B cell (primary cell): Measurements from ENCODE around the gene SELENON. TPM values are rescaled to one million over a fixed set of nuclear protein-coding genes. Genes with fewer than 3 reads are reported as not detected.

Source experiments
- ATAC-seq: fragments of 200-7000 bp; cut with Tn5 transposase; one replicate; pipeline ENCODE4 v1.10.0; 2021; ENCODE audit warnings: low read depth, mild to moderate bottlenecking, moderate number of reproducible peaks, moderate library complexity
- CTCF ChIA-PET: fragments of 350-600 bp; sonication (Branson Sonifier 250); formaldehyde crosslinking; loops from one replicate; lab custom pipeline; 2021; ENCODE audit warnings: antibody characterized with exemption, inconsistent platforms; lab: Charles Lee
- POLR2A ChIA-PET: fragments of 350-600 bp; sonication (Branson Sonifier 250); formaldehyde crosslinking; loops from one replicate; lab custom pipeline; 2021; ENCODE audit warnings: antibody characterized with exemption; lab: Charles Lee
- DNase-seq: peaks from one replicate; pipeline ENCODE4 v3.0.0; 2013
- H2AFZ ChIP-seq: 2 replicates; pipeline ENCODE4 v1.6.1; 2012; ENCODE audit warnings: mild to moderate bottlenecking, low read depth, low read length; ENCODE audit not compliant: insufficient read depth, poor library complexity, severe bottlenecking
- H3K27ac ChIP-seq, 2 donors: 1 replicate in 1 of 2; 2 replicates in 1 of 2; pipeline ENCODE4 v1.5.1; 2012 to 2013; ENCODE audit warnings: low read length in 2 of 2, mild to moderate bottlenecking in 2 of 2, moderate library complexity in 1 of 2
- H3K27me3 ChIP-seq, 4 experiments: fragments of 200-600 bp in 1 of 4; sonication (generic) in 1 of 4; replicated peaks in 1 of 4; 1 replicate in 2 of 4; 2 replicates in 2 of 4; pipeline versions ENCODE4 v1.6.1 to v1.7.0; 2013 to 2016; ENCODE audit warnings: low read length in 3 of 4, mild to moderate bottlenecking in 2 of 4, mixed read lengths in 1 of 4, moderate library complexity in 1 of 4; ENCODE audit not compliant: insufficient read depth in 4 of 4, control insufficient read depth in 3 of 4; ENCODE audit errors: control extremely low read depth in 1 of 4
- H3K36me3 ChIP-seq, 2 experiments: replicated peaks in 1 of 2; 1 replicate in 1 of 2; 2 replicates in 1 of 2; pipeline versions ENCODE4 v1.6.1 to v1.7.1; 2013; ENCODE audit warnings: low read length in 1 of 2; ENCODE audit not compliant: insufficient read depth in 2 of 2, control insufficient read depth in 1 of 2; ENCODE audit errors: control extremely low read depth in 1 of 2, extremely low read depth in 1 of 2
- H3K4me1 ChIP-seq, 2 donors: fragments of 200-600 bp in 1 of 2; sonication (generic) in 1 of 2; 1 replicate in 1 of 2; 2 replicates in 1 of 2; pipeline versions ENCODE4 v1.5.1 to v1.6.1; 2013 to 2017; ENCODE audit warnings: low read length in 2 of 2; ENCODE audit not compliant: control insufficient read depth in 2 of 2, insufficient read depth in 2 of 2
- H3K4me2 ChIP-seq: replicated peaks from 2 replicates; pipeline ENCODE3; 2012; ENCODE audit warnings: mild to moderate bottlenecking, low read depth, low read length; ENCODE audit not compliant: poor library complexity, severe bottlenecking
- H3K4me3 ChIP-seq, 5 experiments: fragments of 200-600 bp in 1 of 5; sonication (generic) in 1 of 5; 1 replicate in 3 of 5; 2 replicates in 2 of 5; pipeline versions ENCODE4 v1.5.1 to v1.7.0; 2011 to 2016; ENCODE audit warnings: low read length in 4 of 5, mild to moderate bottlenecking in 4 of 5, low read depth in 2 of 5, control low read depth in 1 of 5, moderate library complexity in 1 of 5; ENCODE audit not compliant: insufficient read depth in 1 of 5; ENCODE audit errors: control extremely low read depth in 1 of 5, extremely low read depth in 1 of 5
- H3K79me2 ChIP-seq: fragments of 200-600 bp; sonication (generic); one replicate; pipeline ENCODE4 v1.6.0; 2016; ENCODE audit warnings: low read length; ENCODE audit not compliant: control insufficient read depth, insufficient read depth
- H3K9ac ChIP-seq: fragments of 200-600 bp; sonication (generic); 2 replicates; pipeline ENCODE4 v1.6.1; 2017; ENCODE audit warnings: mild to moderate bottlenecking, low read length, moderate library complexity
- H3K9me3 ChIP-seq, 3 donors: one replicate each; pipeline versions ENCODE4 v1.6.1 to v1.7.1; 2013; ENCODE audit warnings: low read length in 2 of 3; ENCODE audit not compliant: control insufficient read depth in 2 of 3, insufficient read depth in 1 of 3; ENCODE audit errors: control extremely low read depth in 1 of 3
- H4K20me1 ChIP-seq: 2 replicates; pipeline ENCODE4 v1.6.0; 2012; ENCODE audit warnings: mild to moderate bottlenecking, low read length; ENCODE audit not compliant: insufficient read depth, control insufficient read depth, poor library complexity, severe bottlenecking
- H3K27ac Mint-ChIP-seq: one replicate; pipeline ENCODE4 v1.8.0; 2021; ENCODE audit warnings: mixed read lengths
- H3K27me3 Mint-ChIP-seq: one replicate; pipeline ENCODE4 v1.8.0; 2021; ENCODE audit warnings: mixed read lengths
- H3K4me1 Mint-ChIP-seq: one replicate; pipeline ENCODE4 v1.8.0; 2021; ENCODE audit warnings: mixed read lengths
- H3K4me3 Mint-ChIP-seq: one replicate; pipeline ENCODE4 v1.8.0; 2021; ENCODE audit warnings: mixed read lengths
- H3K9me3 Mint-ChIP-seq: one replicate; pipeline ENCODE4 v1.8.0; 2022; ENCODE audit warnings: mixed read lengths; ENCODE audit not compliant: insufficient read depth
- EZH2 ChIP-seq: IDR thresholded peaks from 2 replicates; pipeline ENCODE4 v1.6.1; 2012; ENCODE audit warnings: borderline replicate concordance, low read depth, mild to moderate bottlenecking, moderate library complexity, low read length; ENCODE audit not compliant: insufficient read depth, poor library complexity, severe bottlenecking
- WGBS: methylation state at CpG from one replicate; pipeline ENCODE4 v1.1.5; 2013; ENCODE audit warnings: missing lambda C conversion rate; ENCODE audit not compliant: insufficient coverage; 5-methylcytosine and 5-hydroxymethylcytosine counted together
- intact Hi-C: fragments of 100-400 bp; cut with micrococcal nuclease; formaldehyde crosslinking; loops from one replicate; pipeline ENCODE4 v1.10.0; 2022
- polyA plus RNA-seq: library from polyadenylated mRNA; depleted of rRNA; stranded (reverse); fragments of >200 nt; gene quantifications from 2 replicates; pipeline ENCODE4 v1.2.3, GENCODE V29; 2012
- total RNA-seq, 2 donors: library from RNA; stranded (reverse); fragments of 120-200 nt in 1 of 2; gene quantifications; 1 replicate in 1 of 2; 2 replicates in 1 of 2; pipeline versions ENCODE4 v1.2.3 to v1.2.4, GENCODE V29; 2013 to 2022
- TF ChIP-seq, protein P1 (sequence below): fragments of 200-600 bp; IDR thresholded peaks from one replicate; pipeline ENCODE4 v1.8.0; 2022; ENCODE audit warnings: antibody characterized with exemption, mild to moderate bottlenecking

The SELENON gene
- total and polyA plus RNA-seq, 2 donors (not counting 1 experiment from before 2014, with no cell fraction given): 10.9 to 16.5 TPM

DNA sequence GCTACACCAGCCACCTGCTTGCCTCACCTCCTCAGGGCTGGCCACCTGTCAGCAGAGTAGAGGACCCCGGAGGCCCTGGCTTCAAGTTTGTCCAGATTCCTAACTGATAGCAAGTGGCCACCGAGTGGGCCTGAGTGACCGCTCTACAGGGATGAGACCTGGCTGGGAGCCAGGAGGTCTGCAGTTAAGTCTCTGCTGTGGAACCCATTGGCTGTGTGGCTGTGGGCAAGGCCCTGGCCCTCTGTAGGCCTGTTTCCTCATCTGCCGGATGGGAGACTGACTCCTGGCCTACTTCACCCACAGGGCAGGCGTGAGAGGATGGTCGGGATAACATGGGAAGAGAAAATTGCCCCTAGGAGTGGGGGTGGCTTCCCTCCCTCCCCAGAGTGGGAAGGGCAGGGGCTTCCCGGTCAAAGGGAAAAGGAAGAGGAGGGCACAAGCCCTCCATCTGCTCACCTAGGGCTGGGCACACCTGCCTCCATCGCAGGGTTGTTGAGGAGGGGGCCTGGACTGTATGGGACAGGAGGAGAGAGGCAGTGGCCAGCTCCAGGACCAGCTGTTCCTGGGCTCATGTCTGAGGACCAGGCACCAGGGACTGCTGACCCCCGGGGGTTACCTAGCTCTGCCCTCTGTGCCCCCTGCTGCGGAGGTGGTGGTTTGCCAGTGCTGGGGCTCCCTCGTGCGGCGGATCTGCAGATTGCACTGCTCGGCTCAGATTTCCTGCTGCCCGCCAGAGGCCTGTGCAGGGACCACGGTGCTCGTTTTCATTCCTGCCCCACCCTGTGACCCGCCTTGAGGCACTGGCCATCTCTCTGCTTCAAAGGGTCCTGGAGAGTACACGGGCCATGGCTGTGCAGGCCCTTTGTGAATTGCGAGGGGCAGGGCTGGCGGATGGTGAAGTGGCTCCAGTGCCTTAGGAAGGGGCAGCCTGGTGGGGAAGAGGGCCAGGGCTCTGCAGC is 10.6 kb downstream of the SELENON start:
- Mint-ChIP-seq H3K9me3 (no peaks in the 10 kb centered on the region), H3K4me1 (peaks cover 17% of the 10 kb centered on the region), H3K4me3 (no peak overlapping the region), H3K27me3 (no peaks in the 10 kb centered on the region), H3K27ac (no peak overlapping the region)
- Histone ChIP-seq H3K79me2 (no peaks in the 10 kb centered on the region), H3K4me3 (no peak overlapping the region), H3K9ac (no peak overlapping the region), H3K9me3 (no peaks in the 10 kb centered on the region), H3K36me3 (peaks cover 0 to 3% of the 10 kb centered on the region in 2 experiments), H3K4me2 (peak overlapping the region; percentile 50), H2AFZ (peak overlapping the region; percentile 23), H4K20me1 (no peaks in the 10 kb centered on the region), H3K4me1 (peaks cover 11 to 23% of the 10 kb centered on the region in 2 donors), H3K27me3 (no peaks in the 10 kb centered on the region), H3K27ac (no peak overlapping the region)
- ChIA-PET CTCF (interaction anchor here (0.6 to 6.1 kb wide), 19 partner anchors 9 to 383 kb away, joined by 3 to 59 read pairs (median 3); partner anchors contain the start of genes MTFR1L and SELENON), POLR2A (interaction anchor here (0.6 to 1.5 kb wide), 2 partner anchors 9 to 246 kb away, joined by 3 to 4 read pairs; partner anchors contain the start of gene MTFR1L)
- WGBS: 34% methylated on average over 17 of the region's 21 CpGs
- DNase-seq (peak; percentile 84), ATAC-seq (peak; percentile 89)
- intact Hi-C loops: loop anchor here (5.0 to 10.0 kb wide), 2 partner anchors 408 to 566 kb away; partner anchors contain the start of gene RSRP1
- no peak for TF ChIP-seq EZH2
- TF ChIP-seq, protein P1, sequence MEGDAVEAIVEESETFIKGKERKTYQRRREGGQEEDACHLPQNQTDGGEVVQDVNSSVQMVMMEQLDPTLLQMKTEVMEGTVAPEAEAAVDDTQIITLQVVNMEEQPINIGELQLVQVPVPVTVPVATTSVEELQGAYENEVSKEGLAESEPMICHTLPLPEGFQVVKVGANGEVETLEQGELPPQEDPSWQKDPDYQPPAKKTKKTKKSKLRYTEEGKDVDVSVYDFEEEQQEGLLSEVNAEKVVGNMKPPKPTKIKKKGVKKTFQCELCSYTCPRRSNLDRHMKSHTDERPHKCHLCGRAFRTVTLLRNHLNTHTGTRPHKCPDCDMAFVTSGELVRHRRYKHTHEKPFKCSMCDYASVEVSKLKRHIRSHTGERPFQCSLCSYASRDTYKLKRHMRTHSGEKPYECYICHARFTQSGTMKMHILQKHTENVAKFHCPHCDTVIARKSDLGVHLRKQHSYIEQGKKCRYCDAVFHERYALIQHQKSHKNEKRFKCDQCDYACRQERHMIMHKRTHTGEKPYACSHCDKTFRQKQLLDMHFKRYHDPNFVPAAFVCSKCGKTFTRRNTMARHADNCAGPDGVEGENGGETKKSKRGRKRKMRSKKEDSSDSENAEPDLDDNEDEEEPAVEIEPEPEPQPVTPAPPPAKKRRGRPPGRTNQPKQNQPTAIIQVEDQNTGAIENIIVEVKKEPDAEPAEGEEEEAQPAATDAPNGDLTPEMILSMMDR: peak; percentile 96
